Stimulated activated CD4-positive, alpha-beta T cell treated with anti-CD3 and anti-CD28 coated beads, Interleukin-1b, Interleukin-23, amount 100 ng/mL, for 24 hours (primary cell): ENCODE data around the gene BICDL2.
A peak's percentile ranks its signal among the peaks of the same experiment; 100 is the strongest.

Source experiments
- DNase-seq, 4 experiments: peaks; one replicate each; pipeline ENCODE4 v3.0.0-alpha.2; 2020; ENCODE audit warnings: low read depth in 4 of 4, low spot score in 1 of 4

Gene BICDL2

GRCh38 chr16:3012828-3013420 lies 23.8 kb downstream of the BICDL2 start, which contains the start of gene CLDN9:
CLDN9 (plus strand) TSS chr16:3012923; CDS start chr16:3013363, 440 bp downstream.
- DNase-seq, result no peak

- no peak for DNase-seq
Measured at GRCh38 chr16:3012246-3012645, 24.5 kb downstream of the BICDL2 start.

DNA sequence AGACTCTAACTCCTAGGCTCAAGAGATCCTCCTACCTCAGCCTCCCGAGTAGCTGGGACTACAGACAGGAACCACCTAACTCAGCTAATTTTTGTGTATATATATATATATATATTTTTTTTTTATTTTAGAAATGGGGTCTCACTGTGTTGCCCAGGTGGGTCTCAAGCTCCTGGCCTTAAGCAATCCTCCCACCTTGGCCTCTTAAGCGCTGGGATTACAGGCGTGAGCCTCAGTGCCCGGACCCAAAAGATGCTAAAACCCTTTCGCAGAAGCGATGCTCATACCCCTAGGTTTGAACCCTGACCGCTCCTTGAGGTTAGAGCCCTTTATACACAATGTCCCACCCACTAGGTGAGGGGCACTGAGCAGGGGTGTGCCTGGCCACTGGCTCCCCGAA lies 26.2 kb downstream of the BICDL2 start:
- DNase-seq, result no peak

DNA sequence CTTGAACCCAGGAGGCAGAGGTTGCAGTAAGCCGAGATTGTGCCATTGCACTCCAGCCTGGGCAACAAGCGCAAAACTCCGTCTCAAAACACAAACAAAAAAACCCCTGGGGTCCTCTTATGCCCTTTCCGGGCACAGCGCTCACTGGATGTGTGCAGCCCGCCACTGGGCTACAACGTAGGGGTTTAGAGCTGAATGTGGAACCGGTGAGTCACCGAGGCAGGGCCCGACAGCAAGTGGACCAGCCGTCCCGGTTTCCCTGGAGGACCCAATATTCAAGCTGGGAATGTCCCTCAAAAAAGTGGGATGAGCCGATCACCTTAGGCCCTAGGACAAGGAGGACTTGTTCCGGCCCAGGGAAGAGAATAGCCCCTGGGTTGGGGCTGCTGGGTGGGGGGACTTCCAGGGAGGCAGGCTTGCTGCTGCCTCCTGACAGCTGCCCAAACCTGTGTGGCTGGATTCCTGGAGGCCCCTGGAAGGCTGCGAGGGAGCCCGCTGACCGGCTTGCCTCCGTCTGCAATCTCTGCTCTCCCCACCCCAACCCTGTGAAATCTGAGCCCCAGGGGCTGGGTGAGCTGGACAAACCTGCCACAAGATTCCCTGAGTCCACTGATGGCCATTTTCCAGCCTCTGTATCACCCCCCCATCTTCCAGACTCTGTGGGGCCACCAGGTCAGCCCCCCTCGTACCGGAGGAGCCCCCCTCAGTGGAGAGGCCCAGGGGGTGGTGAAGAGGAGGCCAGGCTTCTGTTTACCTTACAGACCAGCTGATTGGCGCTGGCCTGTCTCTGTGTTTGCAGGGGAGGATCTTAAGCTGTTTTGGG lies 27.0 kb downstream of the BICDL2 start:
- no peak for DNase-seq

GRCh38 chr16:3008690-3009037 lies 28.1 kb downstream of the BICDL2 start:
- no peak for DNase-seq

- DNase-seq, result no peak
Measured at GRCh38 chr16:3007957-3008689, 28.6 kb downstream of the BICDL2 start.

GRCh38 chr16:3007059-3007956 lies 29.4 kb downstream of the BICDL2 start:
- no peak for DNase-seq

GRCh38 chr16:3004781-3005284 lies 31.9 kb downstream of the BICDL2 start:
- no peak for DNase-seq

DNA sequence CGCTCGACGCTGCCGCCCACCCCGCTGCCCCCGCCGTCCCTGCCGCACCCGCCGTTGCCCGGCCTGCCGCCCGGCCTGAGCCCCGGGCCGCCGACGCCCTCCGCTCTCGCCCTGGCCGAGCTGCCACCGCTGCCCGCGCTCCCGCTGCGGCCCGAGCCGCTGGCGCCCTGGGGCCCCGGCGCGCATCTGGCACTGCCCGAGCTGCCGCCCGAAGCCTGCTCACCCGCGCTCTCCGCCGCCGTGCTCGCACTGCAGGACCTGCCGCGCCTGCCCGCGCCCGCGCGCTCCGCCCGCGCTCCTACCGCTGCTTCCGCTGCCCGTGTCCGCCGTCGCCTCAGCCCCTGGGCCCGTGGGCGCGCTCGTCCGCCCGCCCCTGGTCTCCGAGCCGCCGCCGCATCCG lies 32.4 kb downstream of the BICDL2 start:
- DNase-seq, result no peak

DNA sequence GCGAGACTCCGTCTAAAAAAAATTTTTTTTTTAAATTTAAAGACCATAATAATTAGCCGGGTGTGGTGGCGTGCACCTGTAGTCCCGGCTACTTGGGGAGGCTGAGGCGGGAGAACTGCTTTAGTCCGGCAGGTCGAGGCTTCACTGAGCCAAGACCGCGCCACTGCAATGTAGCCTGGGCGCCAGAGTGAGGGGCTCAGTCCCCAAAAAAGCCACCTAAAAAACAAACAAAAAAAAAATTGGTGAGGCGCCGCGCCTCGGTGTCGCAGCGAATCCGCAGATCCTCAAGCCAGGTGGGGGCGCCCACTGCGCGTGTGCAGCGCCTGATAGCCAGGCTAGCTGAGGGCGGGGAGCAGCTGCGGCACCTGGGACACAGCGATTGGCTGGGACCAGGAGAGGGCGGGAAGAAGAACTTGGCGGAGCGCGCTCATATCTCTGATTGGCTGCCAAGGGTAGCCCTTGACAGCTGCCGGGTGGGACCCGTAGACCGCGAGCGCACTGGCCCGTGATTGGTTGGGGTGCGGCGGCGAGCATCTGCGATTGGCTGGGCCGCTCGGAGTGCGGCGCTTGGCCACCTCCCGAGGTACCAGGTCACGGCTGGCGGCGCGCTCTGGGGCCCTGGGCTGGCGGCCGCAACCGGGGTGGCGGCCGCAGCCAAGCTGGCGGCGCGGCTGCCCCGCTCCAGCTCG lies 33.0 kb downstream of the BICDL2 start:
- peak; percentile 81 to 96 (median 88) for DNase-seq

DNA sequence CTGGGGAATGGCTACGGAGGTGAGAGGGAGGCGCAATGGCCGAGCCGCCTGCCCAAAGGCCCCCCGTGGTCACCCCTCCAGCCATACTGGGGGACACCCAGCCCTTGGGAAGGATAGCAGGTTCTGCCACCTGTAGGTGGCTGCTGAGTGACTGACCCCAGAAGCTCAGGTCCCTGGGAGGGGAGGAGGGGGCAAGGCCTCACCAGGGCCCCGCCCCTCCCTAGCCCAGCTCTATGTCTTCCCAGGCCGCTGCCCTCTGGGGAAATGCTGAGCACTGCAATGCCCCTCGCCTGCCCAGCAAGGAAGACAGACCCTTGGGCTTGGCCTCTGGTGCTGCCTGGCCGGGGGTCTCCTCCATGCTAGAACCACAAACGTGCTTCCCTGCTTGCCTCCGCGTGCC lies 35.4 kb downstream of the BICDL2 start:
- DNase-seq, result no peak

GRCh38 chr16:3000540-3000939 lies 36.2 kb downstream of the BICDL2 start:
- no peak for DNase-seq

DNA sequence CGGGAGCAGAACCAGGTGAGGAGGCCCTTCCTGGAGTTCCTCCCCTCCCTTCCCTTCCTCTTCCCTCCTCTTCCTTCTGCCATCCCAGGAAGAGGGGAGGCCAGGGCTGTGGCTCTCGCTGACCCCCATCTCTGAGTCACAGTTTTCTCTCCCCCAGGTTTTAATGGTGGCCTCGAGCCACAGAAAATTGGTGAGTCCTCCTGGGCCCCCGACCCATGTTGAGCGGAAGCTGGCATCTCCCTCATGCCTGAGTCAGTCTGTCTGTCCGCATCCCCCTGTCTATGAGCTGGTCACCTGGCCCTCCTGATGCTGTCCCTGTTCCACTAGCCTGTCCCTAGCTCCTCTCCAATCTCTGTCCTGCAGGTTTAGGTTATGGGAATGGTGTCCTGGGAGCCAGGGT lies 36.8 kb downstream of the BICDL2 start:
- DNase-seq, result no peak

- no peak for DNase-seq
Measured at GRCh38 chr16:2996298-2996697, 40.4 kb downstream of the BICDL2 start.

- no peak for DNase-seq
Measured at GRCh38 chr16:2992383-2993081, 44.2 kb downstream of the BICDL2 start.

DNA sequence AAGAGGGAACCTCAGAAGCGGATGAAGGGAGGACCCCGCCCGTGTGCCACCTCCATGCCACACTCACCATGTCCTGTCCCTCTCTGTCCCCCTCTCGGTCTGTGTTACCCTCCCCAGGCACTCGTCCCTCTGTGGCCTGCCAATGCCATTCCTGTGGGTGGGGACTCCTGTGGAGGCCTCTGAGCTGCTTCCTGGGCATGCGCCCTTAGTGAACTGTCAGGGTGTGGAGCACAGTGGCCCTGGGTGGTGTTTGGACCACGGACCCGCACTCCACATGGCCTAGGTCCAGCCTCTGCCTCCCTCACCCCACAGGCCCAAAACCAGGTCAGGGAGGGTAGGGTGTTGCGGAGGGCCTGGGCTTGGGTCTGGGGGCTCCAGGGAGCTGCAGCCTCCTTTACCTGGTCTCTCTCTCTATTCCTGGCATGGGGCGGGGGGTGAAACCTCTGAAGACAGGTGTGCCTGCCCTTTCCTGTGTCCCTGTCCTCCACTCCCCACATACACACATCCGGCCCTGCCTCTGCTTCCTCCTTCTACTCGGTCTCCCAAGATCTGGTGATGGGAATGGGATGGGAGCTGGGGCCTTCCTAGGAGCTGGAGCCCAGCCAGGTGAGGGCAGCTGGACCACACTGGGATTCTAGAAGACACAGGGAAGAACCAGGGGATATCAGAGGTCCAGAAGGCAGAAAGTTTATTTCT lies 45.0 kb downstream of the BICDL2 start:
- DNase-seq, result no peak

- DNase-seq, result no peak
Measured at GRCh38 chr16:2990891-2991290, 45.9 kb downstream of the BICDL2 start.

GRCh38 chr16:2988590-2989099 lies 48.1 kb downstream of the BICDL2 start:
- no peak for DNase-seq

DNA sequence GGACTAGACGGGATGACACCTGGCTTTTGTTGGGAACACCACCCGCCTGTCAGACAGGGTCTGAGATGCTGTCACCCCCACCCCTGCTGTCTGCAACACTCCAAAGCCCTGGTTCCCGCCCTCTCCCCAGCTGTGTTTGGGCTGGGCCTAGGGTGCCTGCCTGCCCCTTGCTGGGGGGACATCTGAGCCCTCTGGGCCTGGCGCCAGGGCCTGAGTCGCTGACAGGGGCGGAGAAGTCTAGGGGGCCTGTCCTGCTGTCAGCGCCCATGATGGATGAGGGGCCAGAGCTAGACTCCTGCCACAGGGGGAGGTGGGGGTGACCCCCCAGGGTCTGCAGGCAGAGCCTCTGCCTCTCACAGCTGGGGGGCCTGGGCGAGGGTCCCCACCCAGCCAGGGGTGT lies 48.9 kb downstream of the BICDL2 start:
- DNase-seq, result no peak
